ENCODE measurements around the gene BTF3. TPM values are rescaled to one million over a fixed set of nuclear protein-coding genes. Genes with fewer than 3 reads are reported as not detected.

The BTF3 gene
- total and polyA plus RNA-seq, 9 of the 15 experiments (the other 6 are each of a cell fraction or from before 2014, with no cell fraction given) = 534 to 1,637 (median 848) TPM

DNA sequence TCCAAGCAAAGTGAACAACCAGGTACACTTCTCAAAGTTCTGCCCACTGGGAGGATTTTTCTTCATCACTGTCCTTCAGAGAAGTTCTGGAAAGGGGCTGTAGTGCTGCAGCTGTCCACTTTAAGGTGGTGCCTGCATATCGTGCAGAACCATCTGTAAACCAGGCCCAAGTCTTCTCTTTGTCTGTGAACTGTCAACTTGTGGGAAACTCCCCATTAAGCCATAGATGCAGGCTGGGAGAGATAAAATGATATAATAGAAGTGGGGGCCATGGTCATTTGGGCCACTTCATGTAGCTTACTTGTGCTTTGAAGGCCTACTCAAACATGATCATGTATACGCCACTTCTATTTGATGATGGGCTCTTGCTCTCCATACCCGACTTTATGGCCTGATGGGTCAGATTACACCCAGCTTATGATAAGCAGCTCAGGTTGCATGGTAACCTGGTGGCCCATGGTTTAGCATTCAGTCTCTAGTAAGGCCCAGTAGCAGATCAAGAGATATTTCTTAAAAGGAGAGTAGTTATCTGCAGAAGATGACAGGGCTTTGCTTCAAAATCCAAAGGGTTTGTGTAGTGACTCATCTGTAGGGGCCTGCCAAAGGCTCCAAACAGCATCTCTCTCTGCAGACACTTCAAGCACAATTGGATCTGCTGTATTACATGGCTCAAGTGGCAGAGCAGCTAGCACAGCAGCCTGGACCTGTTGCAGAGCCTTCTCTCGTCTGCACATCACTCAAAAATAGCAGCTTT, 15.7 kb upstream of the BTF3 start (continued):
- TF ChIP-seq, protein P1, sequence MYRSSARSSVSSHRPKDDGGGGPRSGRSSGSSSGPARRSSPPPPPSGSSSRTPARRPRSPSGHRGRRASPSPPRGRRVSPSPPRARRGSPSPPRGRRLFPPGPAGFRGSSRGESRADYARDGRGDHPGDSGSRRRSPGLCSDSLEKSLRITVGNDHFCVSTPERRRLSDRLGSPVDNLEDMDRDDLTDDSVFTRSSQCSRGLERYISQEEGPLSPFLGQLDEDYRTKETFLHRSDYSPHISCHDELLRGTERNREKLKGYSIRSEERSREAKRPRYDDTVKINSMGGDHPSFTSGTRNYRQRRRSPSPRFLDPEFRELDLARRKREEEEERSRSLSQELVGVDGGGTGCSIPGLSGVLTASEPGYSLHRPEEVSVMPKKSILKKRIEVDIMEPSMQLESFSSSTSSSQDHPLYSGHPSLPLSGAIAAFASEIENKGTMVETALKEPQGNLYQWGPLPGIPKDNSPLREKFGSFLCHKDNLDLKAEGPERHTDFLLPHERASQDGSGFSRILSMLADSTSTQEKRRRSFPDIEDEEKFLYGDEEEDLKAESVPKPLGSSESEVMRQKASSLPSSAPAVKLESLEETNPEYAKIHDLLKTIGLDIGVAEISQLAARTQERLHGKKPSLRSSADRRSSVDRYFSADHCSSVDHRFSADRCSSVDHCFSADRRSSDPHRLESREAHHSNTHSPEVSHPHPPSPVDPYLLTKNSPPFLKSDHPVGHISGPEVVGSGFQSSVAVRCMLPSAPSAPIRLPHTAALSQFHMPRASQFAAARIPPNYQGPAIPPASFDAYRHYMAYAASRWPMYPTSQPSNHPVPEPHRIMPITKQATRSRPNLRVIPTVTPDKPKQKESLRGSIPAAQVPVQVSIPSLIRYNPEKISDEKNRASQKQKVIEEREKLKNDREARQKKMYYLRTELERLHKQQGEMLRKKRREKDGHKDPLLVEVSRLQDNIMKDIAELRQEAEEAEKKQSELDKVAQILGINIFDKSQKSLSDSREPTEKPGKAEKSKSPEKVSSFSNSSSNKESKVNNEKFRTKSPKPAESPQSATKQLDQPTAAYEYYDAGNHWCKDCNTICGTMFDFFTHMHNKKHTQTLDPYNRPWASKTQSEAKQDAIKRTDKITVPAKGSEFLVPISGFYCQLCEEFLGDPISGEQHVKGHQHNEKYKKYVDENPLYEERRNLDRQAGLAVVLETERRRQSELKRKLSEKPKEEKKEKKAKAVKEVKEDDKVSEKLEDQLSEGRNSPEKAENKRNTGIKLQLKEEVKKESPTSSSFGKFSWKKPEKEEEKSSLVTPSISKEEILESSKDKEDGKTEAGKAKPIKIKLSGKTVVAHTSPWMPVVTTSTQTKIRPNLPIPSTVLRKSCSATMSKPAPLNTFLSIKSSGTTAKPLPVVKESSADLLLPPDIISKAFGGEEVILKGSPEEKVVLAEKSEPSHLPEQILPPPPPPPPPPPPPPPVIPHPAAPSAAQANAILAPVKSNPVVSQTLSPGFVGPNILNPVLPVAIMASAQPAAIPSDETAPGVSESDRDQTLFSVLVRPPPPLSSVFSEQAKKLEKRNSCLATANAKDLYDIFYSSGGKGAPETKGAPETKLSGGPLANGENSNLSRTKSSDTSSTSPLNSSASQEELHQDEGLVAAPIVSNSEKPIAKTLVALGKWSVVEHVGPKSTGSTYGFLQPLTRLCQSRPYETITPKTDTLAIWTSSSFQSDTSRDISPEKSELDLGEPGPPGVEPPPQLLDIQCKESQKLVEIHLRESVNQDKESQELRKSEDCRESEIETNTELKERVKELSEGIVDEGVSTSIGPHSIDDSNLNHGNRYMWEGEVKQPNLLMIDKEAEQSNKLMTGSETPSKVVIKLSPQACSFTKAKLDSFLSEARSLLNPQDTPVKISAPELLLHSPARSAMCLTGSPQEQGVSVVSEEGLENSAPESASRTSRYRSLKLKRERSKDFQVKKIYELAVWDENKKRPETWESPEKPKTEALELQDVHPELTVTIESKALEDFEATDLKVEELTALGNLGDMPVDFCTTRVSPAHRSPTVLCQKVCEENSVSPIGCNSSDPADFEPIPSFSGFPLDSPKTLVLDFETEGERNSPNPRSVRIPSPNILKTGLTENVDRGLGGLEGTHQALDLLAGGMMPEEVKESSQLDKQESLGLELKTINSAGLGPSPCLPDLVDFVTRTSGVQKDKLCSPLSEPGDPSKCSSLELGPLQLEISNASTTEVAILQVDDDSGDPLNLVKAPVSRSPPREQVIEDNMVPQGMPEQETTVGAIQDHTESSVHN (IDR thresholded peaks at IDR 0.05; ENCODE audit: borderline replicate concordance in 1 of 2, low read depth in 1 of 2) = no peak
- TF ChIP-seq ZFP36 (IDR thresholded peaks at IDR 0.05; ENCODE audit: low read depth, low read length, partially characterized antibody) (no peak), SP2 (IDR thresholded peaks at IDR 0.05; ENCODE audit: extremely low read depth, low read depth, low read length, poor library complexity, severe bottlenecking) (no peak), TAF9B (IDR thresholded peaks at IDR 0.05; ENCODE audit: partially characterized antibody) (no peak), RFX7 (CRISPR knock-in tag; IDR thresholded peaks at IDR 0.05) (no peak), RUNX1 (IDR thresholded peaks at IDR 0.05; ENCODE audit: low read depth) (no peak), ZEB2 (IDR thresholded peaks at IDR 0.05) (peak; percentile 26; the same call in 1 of the 2 replicates), ZNF766 (CRISPR knock-in tag; conservative IDR thresholded peaks at IDR 0.05) (no peak), ZNF197 (CRISPR knock-in tag; IDR thresholded peaks at IDR 0.05; ENCODE audit: low read depth) (no peak), TCF7 (IDR thresholded peaks at IDR 0.05; ENCODE audit: borderline replicate concordance) (no peak), DDX20 (tag; IDR thresholded peaks at IDR 0.05; ENCODE audit: low read depth) (no peak), POLR2H (tag; IDR thresholded peaks at IDR 0.05; ENCODE audit: low read depth) (no peak), ESRRB (CRISPR knock-in tag; IDR thresholded peaks at IDR 0.05; ENCODE audit: borderline replicate concordance) (no peak), ZNF239 (CRISPR knock-in tag; IDR thresholded peaks at IDR 0.05) (no peak), SMARCA5 (IDR thresholded peaks at IDR 0.05) (no peak)
- TF ChIP-seq, protein P2, sequence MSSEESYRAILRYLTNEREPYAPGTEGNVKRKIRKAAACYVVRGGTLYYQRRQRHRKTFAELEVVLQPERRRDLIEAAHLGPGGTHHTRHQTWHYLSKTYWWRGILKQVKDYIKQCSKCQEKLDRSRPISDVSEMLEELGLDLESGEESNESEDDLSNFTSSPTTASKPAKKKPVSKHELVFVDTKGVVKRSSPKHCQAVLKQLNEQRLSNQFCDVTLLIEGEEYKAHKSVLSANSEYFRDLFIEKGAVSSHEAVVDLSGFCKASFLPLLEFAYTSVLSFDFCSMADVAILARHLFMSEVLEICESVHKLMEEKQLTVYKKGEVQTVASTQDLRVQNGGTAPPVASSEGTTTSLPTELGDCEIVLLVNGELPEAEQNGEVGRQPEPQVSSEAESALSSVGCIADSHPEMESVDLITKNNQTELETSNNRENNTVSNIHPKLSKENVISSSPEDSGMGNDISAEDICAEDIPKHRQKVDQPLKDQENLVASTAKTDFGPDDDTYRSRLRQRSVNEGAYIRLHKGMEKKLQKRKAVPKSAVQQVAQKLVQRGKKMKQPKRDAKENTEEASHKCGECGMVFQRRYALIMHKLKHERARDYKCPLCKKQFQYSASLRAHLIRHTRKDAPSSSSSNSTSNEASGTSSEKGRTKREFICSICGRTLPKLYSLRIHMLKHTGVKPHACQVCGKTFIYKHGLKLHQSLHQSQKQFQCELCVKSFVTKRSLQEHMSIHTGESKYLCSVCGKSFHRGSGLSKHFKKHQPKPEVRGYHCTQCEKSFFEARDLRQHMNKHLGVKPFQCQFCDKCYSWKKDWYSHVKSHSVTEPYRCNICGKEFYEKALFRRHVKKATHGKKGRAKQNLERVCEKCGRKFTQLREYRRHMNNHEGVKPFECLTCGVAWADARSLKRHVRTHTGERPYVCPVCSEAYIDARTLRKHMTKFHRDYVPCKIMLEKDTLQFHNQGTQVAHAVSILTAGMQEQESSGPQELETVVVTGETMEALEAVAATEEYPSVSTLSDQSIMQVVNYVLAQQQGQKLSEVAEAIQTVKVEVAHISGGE (CRISPR knock-in tag; IDR thresholded peaks at IDR 0.05) = no peak
